K562 (cell line): ENCODE results near the gene GLRX5. TPM values are rescaled to one million over a fixed set of nuclear protein-coding genes. Genes with fewer than 3 reads are reported as not detected.
A peak's percentile ranks its signal among the peaks of the same experiment; 100 is the strongest.

Experiments
- CBFA2T2 ChIP-seq: fragments of 450-650 bp; conservative IDR thresholded peaks from 2 replicates; pipeline ENCODE4 v1.6.1; 2017; ENCODE audit warnings: mild to moderate bottlenecking
- CBFA2T3 ChIP-seq: fragments of 450-650 bp; IDR thresholded peaks from 2 replicates; pipeline ENCODE4 v1.6.1; 2017
- HNRNPK ChIP-seq: fragments of 200-400 bp; formaldehyde crosslinking; IDR thresholded peaks from one replicate; pipeline ENCODE4 v1.6.1; 2018; ENCODE audit warnings: mild to moderate bottlenecking, low read depth, low read length; ENCODE audit not compliant: poor library complexity, severe bottlenecking
- POLR2H ChIP-seq: IDR thresholded peaks from 2 replicates; pipeline ENCODE4 v1.6.1; 2016; ENCODE audit warnings: missing genetic modification characterization, low read depth, mild to moderate bottlenecking, control low read depth, missing compliant biosample characterization, moderate library complexity
- SREBF2 ChIP-seq: sonication (generic); formaldehyde crosslinking; IDR thresholded peaks from 2 replicates; pipeline ENCODE4 v1.4.0; 2020; ENCODE audit warnings: mild to moderate bottlenecking, missing genetic modification reagents
- TEAD4 ChIP-seq, 2 experiments: sonication (generic) in 1 of 2; formaldehyde crosslinking in 1 of 2; IDR thresholded peaks; 2 replicates each; pipeline versions ENCODE4 v1.6.1 to v1.8.0; 2012 to 2022; ENCODE audit warnings: borderline replicate concordance in 1 of 2, inconsistent platforms in 1 of 2, low read length in 1 of 2, mild to moderate bottlenecking in 1 of 2, missing genetic modification reagents in 1 of 2
- ZNF77 ChIP-seq: fragments of 250-450 bp; sonication (Bioruptor Pico); IDR thresholded peaks from 2 replicates; pipeline ENCODE4 v1.5.0; 2020
- polyA plus RNA-seq, 8 experiments: library from polyadenylated mRNA; depleted of rRNA in 4 of 8; stranded (reverse) in 5 of 8; unstranded in 3 of 8; fragments of >200 nt; fragmentation: Nextera tagmentation in 2 of 8; fragmentation: Illumina TruSeq in 1 of 8; extraction: Ambion mirVana in 2 of 8; extraction: Trizol in 1 of 8; gene quantifications; 2 replicates each; pipeline versions ENCODE4 v1.2.1 to v1.2.3, GENCODE V29; 2011 to 2014; ENCODE audit warnings: inconsistent platforms in 1 of 8, missing spikeins in 1 of 8
- total RNA-seq, 7 experiments: library from RNA; depleted of rRNA in 6 of 7; stranded (reverse); fragments of >200 nt in 6 of 7; fragmentation: Illumina TruSeq in 2 of 7; extraction: Trizol in 2 of 7; gene quantifications; 2 replicates each; pipeline versions ENCODE4 v1.2.1 to v1.2.3, GENCODE V29; 2011 to 2021; ENCODE audit warnings: low replicate concordance in 1 of 7
- TF ChIP-seq, protein P1 (sequence below): sonication (generic); formaldehyde crosslinking; IDR thresholded peaks from 2 replicates; pipeline ENCODE4 v1.8.0; 2022; ENCODE audit warnings: missing genetic modification reagents, mild to moderate bottlenecking, moderate library complexity, borderline replicate concordance
- TF ChIP-seq, protein P2 (sequence below), 2 experiments: fragments of 450-650 bp; conservative IDR thresholded peaks; 2 replicates each; pipeline ENCODE4 v1.6.1; 2017; ENCODE audit warnings: mild to moderate bottlenecking in 2 of 2, moderate library complexity in 2 of 2
- TF ChIP-seq, protein P3 (sequence below): conservative IDR thresholded peaks from 2 replicates; pipeline ENCODE4 v1.6.1; 2011; ENCODE audit warnings: low read depth, mild to moderate bottlenecking, low read length; ENCODE audit not compliant: control insufficient read depth
- TF ChIP-seq, protein P4 (sequence below), 2 experiments: fragments of 200-800 bp in 1 of 2; sonication (Bioruptor generic) in 1 of 2; sonication (generic) in 1 of 2; formaldehyde crosslinking in 1 of 2; IDR thresholded peaks in 1 of 2; conservative IDR thresholded peaks in 1 of 2; 2 replicates each; pipeline versions ENCODE4 v1.5.0 to v1.6.1; 2016 to 2020; ENCODE audit warnings: missing compliant biosample characterization in 1 of 2, missing genetic modification characterization in 1 of 2, missing genetic modification reagents in 1 of 2

The GLRX5 gene
- total and polyA plus RNA-seq, 9 of the 15 experiments (the other 6 are each of a cell fraction or from before 2014, with no cell fraction given) = 16.7 to 96.8 (median 66.8) TPM

DNA sequence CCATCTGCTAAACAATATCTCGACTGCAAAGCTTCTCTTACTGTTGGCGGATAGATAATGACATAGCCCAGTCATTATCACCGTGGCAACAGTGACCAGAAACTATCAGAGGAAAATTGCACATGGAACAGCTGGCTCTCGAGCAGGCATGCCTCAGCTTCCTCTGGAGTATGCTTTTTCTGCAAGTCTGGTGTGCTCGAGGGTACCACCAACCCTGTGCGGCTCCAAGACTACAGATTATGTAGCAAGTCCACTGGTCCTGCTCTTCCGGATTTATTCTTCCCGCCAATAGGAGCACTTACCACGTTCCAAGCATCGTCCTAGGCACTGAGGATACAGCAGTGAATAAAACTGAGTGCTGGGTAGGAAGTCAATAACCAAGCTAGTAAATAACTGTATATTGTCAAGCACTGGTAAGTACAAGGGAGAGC lies 1.4 kb upstream of the GLRX5 start (continued):
- TF ChIP-seq, protein P1, sequence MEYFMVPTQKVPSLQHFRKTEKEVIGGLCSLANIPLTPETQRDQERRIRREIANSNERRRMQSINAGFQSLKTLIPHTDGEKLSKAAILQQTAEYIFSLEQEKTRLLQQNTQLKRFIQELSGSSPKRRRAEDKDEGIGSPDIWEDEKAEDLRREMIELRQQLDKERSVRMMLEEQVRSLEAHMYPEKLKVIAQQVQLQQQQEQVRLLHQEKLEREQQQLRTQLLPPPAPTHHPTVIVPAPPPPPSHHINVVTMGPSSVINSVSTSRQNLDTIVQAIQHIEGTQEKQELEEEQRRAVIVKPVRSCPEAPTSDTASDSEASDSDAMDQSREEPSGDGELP = peak; percentile 85
- TF ChIP-seq ZNF77 (CRISPR knock-in tag) = no peak
- TF ChIP-seq CBFA2T3 = peak; percentile 65; the same call in 1 of the 2 replicates
- TF ChIP-seq HNRNPK = no peak
- TF ChIP-seq, protein P2, sequence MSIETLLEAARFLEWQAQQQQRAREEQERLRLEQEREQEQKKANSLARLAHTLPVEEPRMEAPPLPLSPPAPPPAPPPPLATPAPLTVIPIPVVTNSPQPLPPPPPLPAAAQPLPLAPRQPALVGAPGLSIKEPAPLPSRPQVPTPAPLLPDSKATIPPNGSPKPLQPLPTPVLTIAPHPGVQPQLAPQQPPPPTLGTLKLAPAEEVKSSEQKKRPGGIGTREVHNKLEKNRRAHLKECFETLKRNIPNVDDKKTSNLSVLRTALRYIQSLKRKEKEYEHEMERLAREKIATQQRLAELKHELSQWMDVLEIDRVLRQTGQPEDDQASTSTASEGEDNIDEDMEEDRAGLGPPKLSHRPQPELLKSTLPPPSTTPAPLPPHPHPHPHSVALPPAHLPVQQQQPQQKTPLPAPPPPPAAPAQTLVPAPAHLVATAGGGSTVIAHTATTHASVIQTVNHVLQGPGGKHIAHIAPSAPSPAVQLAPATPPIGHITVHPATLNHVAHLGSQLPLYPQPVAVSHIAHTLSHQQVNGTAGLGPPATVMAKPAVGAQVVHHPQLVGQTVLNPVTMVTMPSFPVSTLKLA (conservative IDR thresholded peaks at IDR 0.05) = peak; percentile 38 to 74; a peak in 3 of 4 replicates
- TF ChIP-seq CBFA2T2 = peak; percentile 32; the same call in 1 of the 2 replicates
- TF ChIP-seq POLR2H (tag) = no peak
- no peak for TF ChIP-seq SREBF2 (CRISPR knock-in tag)
- TF ChIP-seq TEAD4 (IDR thresholded peaks at IDR 0.05; ENCODE audit: low read length) = 0 out of 2 replicates have a peak, but pooled peaks have one; percentile 24
- no peak for TF ChIP-seq TEAD4 (CRISPR knock-in tag; IDR thresholded peaks at IDR 0.05; ENCODE audit: borderline replicate concordance)
- TF ChIP-seq, protein P3, sequence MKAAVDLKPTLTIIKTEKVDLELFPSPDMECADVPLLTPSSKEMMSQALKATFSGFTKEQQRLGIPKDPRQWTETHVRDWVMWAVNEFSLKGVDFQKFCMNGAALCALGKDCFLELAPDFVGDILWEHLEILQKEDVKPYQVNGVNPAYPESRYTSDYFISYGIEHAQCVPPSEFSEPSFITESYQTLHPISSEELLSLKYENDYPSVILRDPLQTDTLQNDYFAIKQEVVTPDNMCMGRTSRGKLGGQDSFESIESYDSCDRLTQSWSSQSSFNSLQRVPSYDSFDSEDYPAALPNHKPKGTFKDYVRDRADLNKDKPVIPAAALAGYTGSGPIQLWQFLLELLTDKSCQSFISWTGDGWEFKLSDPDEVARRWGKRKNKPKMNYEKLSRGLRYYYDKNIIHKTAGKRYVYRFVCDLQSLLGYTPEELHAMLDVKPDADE = 0 out of 2 replicates have a peak, but pooled peaks have one; percentile 20
- TF ChIP-seq, protein P4, sequence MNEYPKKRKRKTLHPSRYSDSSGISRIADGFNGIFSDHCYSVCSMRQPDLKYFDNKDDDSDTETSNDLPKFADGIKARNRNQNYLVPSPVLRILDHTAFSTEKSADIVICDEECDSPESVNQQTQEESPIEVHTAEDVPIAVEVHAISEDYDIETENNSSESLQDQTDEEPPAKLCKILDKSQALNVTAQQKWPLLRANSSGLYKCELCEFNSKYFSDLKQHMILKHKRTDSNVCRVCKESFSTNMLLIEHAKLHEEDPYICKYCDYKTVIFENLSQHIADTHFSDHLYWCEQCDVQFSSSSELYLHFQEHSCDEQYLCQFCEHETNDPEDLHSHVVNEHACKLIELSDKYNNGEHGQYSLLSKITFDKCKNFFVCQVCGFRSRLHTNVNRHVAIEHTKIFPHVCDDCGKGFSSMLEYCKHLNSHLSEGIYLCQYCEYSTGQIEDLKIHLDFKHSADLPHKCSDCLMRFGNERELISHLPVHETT (CRISPR knock-in tag; conservative IDR thresholded peaks at IDR 0.05 in 1 of 2, IDR thresholded peaks at IDR 0.05 in 1 of 2) = no peak
- TF ChIP-seq, all 486 proteins: peak for 20
